GM06990 (cell line): ENCODE data around the gene LRIG2.
"Not testable (repeated sequence)": the region's sequence is repeated elsewhere in the genome, so short reads cannot be mapped to it uniquely, and the experiment has no call there.

ENCODE experiments used
- DNase-seq: peaks from one replicate; pipeline ENCODE4 v3.0.0-alpha.2; 2011; ENCODE audit not compliant: insufficient read length; ENCODE audit errors: extremely low read depth
- H3K27me3 ChIP-seq: replicated peaks from 2 replicates; pipeline ENCODE4 v1.6.0; 2011; ENCODE audit warnings: low read length; ENCODE audit not compliant: control insufficient read depth, insufficient read depth
- H3K36me3 ChIP-seq: 2 replicates; pipeline ENCODE4 v1.5.1; 2011; ENCODE audit warnings: low read length; ENCODE audit not compliant: control insufficient read depth, insufficient read depth
- H3K4me3 ChIP-seq: replicated peaks from 2 replicates; pipeline ENCODE4 v1.5.1; 2011; ENCODE audit warnings: low read depth, mild to moderate bottlenecking, control low read depth, low read length
- TF ChIP-seq, protein P1 (sequence below): IDR thresholded peaks from 2 replicates; pipeline ENCODE4 v1.5.1; 2011; ENCODE audit warnings: low read length, control low read depth, mild to moderate bottlenecking, inconsistent platforms; ENCODE audit not compliant: insufficient read depth, poor library complexity, severe bottlenecking

LRIG2 gene

DNA sequence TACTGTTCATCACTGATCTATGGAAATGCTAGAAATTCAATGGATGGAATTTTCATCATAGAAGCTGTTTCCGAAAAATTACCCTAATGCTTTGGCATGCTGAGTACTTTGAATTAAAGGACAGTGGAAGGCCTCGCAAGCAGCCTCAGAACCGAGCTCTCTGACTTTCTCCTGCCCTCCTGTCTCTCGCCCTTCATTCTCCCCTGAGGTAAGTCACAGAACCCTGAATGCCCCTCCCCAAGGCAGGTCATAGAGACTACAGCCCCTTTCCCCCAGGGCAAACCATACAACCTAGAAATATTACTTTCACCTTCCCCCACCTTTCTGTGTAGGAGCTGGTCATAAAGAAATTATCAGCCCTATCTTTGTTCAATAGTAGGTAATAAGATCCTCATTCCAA, 74.8 kb downstream of the LRIG2 start:
- Histone ChIP-seq H3K36me3 (no peaks in the 10 kb centered on the region), H3K27me3 (no peaks in the 10 kb centered on the region), H3K4me3 (no peak overlapping the region)
- no peak for DNase-seq
- TF ChIP-seq, protein P1, sequence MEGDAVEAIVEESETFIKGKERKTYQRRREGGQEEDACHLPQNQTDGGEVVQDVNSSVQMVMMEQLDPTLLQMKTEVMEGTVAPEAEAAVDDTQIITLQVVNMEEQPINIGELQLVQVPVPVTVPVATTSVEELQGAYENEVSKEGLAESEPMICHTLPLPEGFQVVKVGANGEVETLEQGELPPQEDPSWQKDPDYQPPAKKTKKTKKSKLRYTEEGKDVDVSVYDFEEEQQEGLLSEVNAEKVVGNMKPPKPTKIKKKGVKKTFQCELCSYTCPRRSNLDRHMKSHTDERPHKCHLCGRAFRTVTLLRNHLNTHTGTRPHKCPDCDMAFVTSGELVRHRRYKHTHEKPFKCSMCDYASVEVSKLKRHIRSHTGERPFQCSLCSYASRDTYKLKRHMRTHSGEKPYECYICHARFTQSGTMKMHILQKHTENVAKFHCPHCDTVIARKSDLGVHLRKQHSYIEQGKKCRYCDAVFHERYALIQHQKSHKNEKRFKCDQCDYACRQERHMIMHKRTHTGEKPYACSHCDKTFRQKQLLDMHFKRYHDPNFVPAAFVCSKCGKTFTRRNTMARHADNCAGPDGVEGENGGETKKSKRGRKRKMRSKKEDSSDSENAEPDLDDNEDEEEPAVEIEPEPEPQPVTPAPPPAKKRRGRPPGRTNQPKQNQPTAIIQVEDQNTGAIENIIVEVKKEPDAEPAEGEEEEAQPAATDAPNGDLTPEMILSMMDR: no peak

DNA sequence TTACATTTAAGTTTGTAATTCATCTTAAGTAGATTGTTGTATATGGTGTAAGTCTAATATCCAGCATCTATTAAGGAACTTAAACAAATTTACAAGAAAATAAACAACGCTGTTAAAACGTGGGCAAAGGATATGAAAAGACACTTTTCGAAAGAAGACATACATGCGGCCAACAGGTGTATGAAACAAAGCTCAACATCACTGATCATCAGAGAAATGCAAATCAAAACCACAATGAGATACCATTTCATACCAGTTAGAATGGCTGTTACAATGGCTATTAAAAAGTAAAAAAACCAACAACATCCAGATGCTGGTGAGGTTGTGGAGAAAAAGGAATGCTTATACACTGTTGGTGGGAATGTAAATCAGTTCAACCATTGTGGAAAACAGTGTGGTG, 77.5 kb downstream of the LRIG2 start:
- H3K27me3 ChIP-seq, H3K4me3 ChIP-seq, H3K36me3 ChIP-seq, DNase-seq: not testable (repeated sequence)

DNA sequence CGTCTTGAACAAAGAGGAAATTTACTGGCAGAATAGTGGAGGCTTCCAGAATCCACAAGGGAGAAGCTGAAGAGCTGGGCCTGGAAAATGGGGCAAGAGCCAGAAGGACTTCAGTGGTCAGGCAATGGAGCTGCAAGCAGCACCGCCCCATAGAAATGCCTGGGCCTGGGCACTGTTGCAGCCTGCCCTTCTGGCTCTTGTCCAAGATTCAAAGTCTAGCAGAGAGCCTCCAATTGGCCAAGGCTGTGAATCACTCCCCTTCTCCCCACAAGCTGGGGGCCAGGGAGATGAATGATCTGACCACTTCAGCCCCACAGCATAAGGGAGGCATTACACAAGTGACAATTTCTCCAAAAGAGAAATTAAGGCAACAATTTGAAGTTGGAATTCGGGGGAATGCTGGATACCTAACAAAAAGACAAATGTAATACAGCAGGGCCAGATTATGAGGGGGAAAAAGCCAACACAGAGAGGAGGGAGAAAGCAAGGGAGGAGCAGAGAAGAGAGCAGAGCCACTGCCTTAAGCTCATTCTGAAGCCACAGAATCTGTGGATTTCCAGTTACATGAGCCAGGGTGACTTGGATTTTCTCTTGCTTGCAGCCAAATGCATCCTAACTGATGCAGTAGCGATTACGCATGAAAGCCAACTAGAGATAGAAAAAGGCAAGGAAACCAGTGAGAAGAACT, 80.3 kb downstream of the LRIG2 start:
- Histone ChIP-seq H3K4me3 (no peak overlapping the region), H3K27me3 (no peaks in the 10 kb centered on the region)
- DNase-seq: no peak

DNA sequence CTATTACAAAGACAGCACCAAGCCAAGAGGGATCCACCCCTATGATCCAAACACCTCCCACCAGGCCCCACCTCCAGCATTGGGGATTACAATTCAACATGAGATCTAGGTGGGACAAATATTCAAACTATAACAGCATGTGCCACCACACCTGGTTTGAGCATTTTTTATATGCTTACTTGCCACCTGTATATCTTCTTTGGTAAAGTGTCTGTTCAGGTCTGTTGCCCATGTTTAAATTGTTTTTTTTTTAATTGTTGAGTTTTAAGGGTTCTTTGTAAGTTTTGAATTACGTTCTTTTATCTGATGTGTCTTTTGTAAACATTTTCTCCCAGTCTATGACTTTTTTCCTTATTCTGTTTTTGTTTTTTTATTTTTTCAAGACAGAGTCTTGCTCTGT, 83.4 kb downstream of the LRIG2 start:
- no peak overlapping the region for H3K4me3 ChIP-seq
- TF ChIP-seq, protein P1: no peak
- DNase-seq: no peak
- H3K27me3 ChIP-seq: no peaks in the 10 kb centered on the region
- no peaks in the 10 kb centered on the region for H3K36me3 ChIP-seq

More for the DNA sequence above, 80.3 kb downstream of the LRIG2 start:
- TF ChIP-seq, protein P1: no peak
- H3K36me3 ChIP-seq: no peaks in the 10 kb centered on the region

DNA sequence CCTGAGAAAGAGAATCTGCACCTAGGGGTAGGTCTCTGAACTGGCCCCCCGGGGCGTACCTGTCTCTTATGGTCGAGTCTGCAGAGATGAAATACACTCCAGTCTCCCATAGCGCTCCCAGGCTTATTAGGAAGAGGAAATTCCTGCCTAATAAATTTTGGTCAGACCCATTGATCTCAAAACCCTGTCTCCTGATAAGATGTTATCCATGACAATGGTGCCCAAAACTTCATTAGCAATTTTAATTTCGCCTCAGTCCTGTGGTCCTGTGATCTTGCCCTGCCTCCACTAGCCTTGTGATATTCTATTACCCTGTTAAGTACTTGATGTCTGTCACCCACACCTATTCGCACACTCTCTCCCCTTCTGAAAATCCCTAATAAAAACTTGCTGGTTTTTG, 85.7 kb downstream of the LRIG2 start:
- not testable (repeated sequence) for H3K27me3 ChIP-seq, DNase-seq, H3K4me3 ChIP-seq, H3K36me3 ChIP-seq

DNA sequence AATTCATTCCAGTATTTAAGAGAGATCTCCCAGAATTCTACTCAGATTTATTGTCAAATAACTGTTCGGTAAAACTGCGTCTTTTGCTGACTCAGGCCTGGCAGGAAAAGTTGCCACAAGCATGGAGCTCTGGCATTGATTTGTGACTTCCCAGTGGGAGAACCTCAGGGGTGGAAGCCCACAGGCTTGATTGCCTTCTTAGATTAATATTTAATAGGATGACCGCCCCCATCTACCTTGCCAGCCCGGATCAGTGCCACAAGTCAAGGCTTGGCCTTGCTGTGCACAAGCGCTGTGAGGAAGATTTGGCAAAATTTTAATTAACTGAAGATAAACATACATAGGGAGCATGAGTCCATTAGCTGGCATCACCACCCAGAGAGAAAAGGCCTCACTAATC, 93.5 kb downstream of the LRIG2 start:
- Histone ChIP-seq H3K36me3 (no peaks in the 10 kb centered on the region), H3K27me3 (no peaks in the 10 kb centered on the region), H3K4me3 (no peak overlapping the region)
- no peak for DNase-seq
- TF ChIP-seq, protein P1: no peak

DNA sequence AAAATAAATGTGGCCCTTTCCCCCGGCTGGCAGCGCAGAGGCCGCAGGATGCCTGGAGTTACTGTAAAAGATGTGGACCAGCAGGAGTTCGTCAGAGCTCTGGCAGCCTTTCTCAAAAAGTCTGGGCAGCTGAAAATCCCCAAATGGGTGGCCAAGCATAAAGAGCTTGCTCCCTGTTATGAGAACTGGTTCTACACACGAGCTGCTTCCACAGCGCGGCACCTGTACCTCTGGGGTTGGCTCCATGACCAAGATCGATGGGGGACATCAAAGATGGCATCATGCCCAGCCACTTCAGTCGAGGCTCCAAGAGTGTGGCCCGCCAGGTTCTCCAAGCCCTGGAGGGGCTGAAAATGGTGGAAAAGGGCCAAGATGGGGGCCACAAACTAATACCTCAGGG, 95.9 kb downstream of the LRIG2 start:
- Histone ChIP-seq H3K27me3 (no peaks in the 10 kb centered on the region), H3K4me3 (no peak overlapping the region), H3K36me3 (no peaks in the 10 kb centered on the region)
- DNase-seq: no peak
- TF ChIP-seq, protein P1: no peak
